Measurements from ENCODE around the gene NOXA1. TPM values are rescaled to one million over a fixed set of nuclear protein-coding genes. Genes with fewer than 3 reads are reported as not detected.
"Not testable (repeated sequence)": the region's sequence is repeated elsewhere in the genome, so short reads cannot be mapped to it uniquely, and the experiment has no call there.

NOXA1 gene
- total RNA-seq, 2 experiments from 2014 or later = 1.1 TPM

DNA sequence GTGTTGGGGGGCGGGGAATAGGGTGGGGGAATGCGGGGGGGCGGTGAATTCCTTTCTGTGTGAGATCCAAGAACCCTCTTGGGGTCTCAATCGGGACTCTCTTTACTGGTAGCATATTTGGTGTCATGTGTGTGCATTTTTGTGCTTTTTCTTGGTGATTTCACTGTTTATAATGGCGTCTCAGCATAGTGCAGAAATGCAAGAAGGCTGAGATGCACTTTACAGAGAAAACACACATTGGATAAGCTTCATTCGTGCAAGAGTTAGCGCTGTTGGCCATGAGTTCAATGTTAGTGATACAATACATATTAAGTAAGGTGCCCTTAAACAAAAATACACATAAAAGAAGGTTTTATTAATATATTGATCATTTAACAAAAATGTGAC, 18.7 kb downstream of the NOXA1 start:
- intact Hi-C loops (cut with micrococcal nuclease) = no loop called here
- CTCF ChIA-PET = interaction anchor here (1.0 to 3.1 kb wide), 2 partner anchors 19 to 109 kb away, joined by 3 to 15 read pairs; partner anchors contain the start of genes EXD3 and NOXA1
- Mint-ChIP-seq H3K27me3 (peaks cover 11% of the 10 kb centered on the region), H3K4me1 (ENCODE audit: low read depth) (peaks cover 10% of the 10 kb centered on the region), H3K36me3 (peaks cover 1% of the 10 kb centered on the region), H3K4me3 (peak overlapping the region; percentile 47), H3K9me3 (no peaks in the 10 kb centered on the region), H3K27ac (no peak overlapping the region)
- POLR2A ChIA-PET = no interaction called here
- DNase-seq = no peak

DNA sequence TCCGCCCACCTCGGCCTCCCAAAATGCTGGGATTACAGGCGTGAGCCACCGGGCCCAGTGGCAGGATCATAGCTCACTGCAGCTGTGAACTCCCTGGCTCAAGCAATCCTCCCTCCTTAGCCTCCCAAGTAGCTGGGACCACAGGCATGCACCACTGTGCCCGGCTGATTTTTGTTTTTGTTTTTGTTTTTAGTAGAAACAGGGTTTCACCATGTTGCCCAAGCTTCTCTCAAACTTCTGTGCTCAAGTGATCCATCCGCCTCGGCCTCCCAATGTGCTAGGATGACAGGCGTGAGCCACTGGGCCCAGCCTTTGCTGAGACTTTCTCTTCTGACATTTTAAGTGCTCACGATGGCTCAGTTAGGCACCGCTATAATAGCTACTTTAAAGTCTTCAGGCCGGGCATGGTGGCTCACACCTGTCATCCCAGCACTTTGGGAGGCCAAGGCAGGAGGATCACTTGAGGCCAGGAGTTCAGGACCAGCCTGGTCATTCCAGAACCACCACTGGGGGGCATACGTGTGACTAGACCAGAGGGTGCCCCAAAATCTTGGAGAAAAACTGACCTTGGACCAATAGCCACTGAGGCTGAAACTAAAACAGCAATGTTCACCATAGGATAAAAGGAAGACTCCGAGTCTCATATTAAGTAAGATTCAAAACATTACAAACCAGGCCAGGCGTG, 21.1 kb downstream of the NOXA1 start:
- no peak overlapping the region for H3K27ac Mint-ChIP-seq
- H3K9me3 Mint-ChIP-seq = no peaks in the 10 kb centered on the region
- H3K27me3 Mint-ChIP-seq = peaks cover 8% of the 10 kb centered on the region
- no peak overlapping the region for H3K4me3 Mint-ChIP-seq
- peaks cover 1% of the 10 kb centered on the region for H3K36me3 Mint-ChIP-seq
- intact Hi-C loops (cut with micrococcal nuclease) = loop anchor here (2.0 kb wide), 1 partner anchor 21 kb away; the partner anchor contains the start of genes EXD3 and NOXA1
- peaks cover 10% of the 10 kb centered on the region for H3K4me1 Mint-ChIP-seq (ENCODE audit: low read depth)
- ChIA-PET POLR2A (no interaction called here), CTCF (interaction anchor here (0.7 to 3.1 kb wide), 6 partner anchors 18 to 150 kb away, joined by 3 to 15 read pairs (median 5); partner anchors contain the start of genes EXD3, NOXA1 and NRARP)
- no peak for DNase-seq

DNA sequence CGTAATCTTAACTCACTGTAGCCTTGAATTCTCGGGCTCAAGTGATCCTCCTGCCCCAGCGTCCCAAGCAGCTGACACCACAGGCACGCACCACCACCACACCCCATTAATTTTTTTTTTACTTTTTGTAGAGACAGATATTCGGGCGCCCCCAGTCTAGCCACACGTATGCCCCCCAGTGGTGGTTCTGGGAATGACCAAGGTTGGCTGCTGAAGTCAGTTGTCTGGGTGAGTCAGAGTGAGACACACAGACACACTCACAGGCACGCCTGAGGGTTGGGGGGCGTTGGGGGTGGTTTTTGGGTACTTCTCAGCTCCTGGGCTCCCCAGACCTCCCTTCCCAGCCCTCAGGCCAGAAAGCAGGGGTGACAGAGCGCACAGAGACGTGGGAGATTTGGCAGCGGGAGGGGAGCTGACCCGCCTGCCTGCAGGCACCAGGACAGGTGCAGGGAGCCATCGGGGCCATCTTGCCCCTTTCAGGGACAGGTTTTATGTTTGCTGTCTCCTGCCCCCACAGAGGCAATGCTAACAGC, 22.1 kb downstream of the NOXA1 start:
- intact Hi-C loops (cut with micrococcal nuclease) = loop anchor here (2.0 kb wide), 1 partner anchor 23 kb away; the partner anchor contains the start of genes EXD3 and NOXA1

DNA sequence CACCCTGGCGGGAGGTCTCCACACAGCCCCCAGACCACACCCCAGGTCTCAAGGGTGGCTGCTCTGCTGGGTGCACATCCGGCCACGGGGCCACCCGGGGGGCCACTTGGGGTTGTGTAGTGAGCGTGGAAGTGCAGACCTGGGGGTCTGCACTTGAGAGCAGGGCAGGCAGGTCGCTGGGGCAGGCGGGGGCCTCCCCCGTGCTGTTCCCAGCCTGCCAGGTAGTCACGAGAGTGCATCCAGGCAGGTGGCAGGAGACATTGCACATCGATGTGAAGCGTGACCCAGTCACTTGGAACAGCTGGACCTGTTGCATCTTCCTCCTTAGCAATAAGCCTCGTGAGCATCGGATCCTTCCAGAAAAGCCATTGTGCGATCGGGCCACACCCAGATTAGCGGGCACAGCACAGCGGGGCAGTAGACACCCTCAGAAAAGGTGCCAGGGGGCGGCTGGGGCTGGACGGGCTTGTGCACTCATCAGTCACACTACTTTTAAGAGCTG, 22.8 kb downstream of the NOXA1 start:
- Mint-ChIP-seq H3K27me3 (peaks cover 4% of the 10 kb centered on the region), H3K4me3 (no peak overlapping the region), H3K9me3 (no peaks in the 10 kb centered on the region), H3K36me3 (peaks cover 4% of the 10 kb centered on the region), H3K4me1 (ENCODE audit: low read depth) (peaks cover 13% of the 10 kb centered on the region), H3K27ac (no peak overlapping the region)
- POLR2A ChIA-PET = interaction anchor here (1.0 kb wide), 1 partner anchor 16 kb away, joined by 3 read pairs; no protein-coding TSS in a partner anchor
- no peak for DNase-seq
- intact Hi-C loops (cut with micrococcal nuclease) = loop anchor here (2.0 kb wide), 1 partner anchor 23 kb away; the partner anchor contains the start of genes EXD3 and NOXA1
- CTCF ChIA-PET = interaction anchor here (0.6 to 2.4 kb wide), 9 partner anchors 13 to 203 kb away, joined by 3 to 8 read pairs (median 3); partner anchors contain the start of genes EXD3, NOXA1, NRARP and NSMF

More for the DNA sequence above, 22.1 kb downstream of the NOXA1 start:
- ChIA-PET POLR2A (no interaction called here), CTCF (interaction anchor here (0.6 to 2.4 kb wide), 8 partner anchors 14 to 774 kb away, joined by 3 to 8 read pairs (median 3); partner anchors contain the start of genes NRARP and NSMF)
- Mint-ChIP-seq H3K36me3 (peaks cover 4% of the 10 kb centered on the region), H3K27me3 (peaks cover 4% of the 10 kb centered on the region), H3K9me3 (no peaks in the 10 kb centered on the region), H3K27ac (no peak overlapping the region), H3K4me3 (no peak overlapping the region), H3K4me1 (ENCODE audit: low read depth) (peaks cover 13% of the 10 kb centered on the region)
- peak; percentile 90 for DNase-seq

DNA sequence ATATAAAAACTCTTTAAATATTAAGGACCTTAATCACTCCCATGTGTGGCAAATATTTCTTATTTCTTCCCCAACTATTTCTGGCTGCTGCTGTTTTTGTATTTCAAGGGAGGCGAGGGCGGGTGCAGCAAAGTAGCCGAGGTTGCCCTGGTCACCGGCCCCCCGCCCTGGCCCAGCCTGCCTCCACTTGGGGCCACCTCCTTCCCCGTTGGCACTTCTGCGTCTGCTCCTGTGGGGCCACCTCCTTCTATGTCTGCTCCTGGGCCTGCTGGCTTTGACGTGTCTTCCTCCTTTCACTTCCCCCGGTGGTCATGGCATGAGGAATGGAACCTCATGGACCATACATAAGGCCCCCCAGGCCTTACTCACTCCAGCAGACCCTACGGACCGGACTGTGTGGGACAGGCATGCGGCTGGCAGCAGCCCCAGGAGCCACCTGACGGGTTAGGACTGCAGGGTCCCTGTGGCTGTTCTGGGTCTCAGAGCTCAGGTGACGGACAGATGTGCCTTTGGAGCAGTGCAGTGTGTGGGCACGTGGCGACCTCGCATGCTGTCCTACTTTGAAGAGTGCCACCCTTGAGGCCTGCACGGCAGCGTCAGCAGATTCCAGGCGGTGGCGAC, 23.8 kb downstream of the NOXA1 start:
- H3K27me3 Mint-ChIP-seq = peaks cover 2% of the 10 kb centered on the region
- CTCF ChIA-PET = interaction anchor here (0.7 to 0.9 kb wide), 3 partner anchors 24 to 160 kb away, joined by 4 to 5 read pairs (median 5); partner anchors contain the start of genes EXD3 and NOXA1
- no peaks in the 10 kb centered on the region for H3K9me3 Mint-ChIP-seq
- peaks cover 11% of the 10 kb centered on the region for H3K4me1 Mint-ChIP-seq (ENCODE audit: low read depth)
- intact Hi-C loops (cut with micrococcal nuclease) = no loop called here
- H3K27ac Mint-ChIP-seq = no peak overlapping the region
- H3K4me3 Mint-ChIP-seq = no peak overlapping the region
- DNase-seq = no peak
- H3K36me3 Mint-ChIP-seq = peaks cover 3% of the 10 kb centered on the region
- POLR2A ChIA-PET = interaction anchor here (1.0 kb wide), 1 partner anchor 15 kb away, joined by 3 read pairs; no protein-coding TSS in a partner anchor

DNA sequence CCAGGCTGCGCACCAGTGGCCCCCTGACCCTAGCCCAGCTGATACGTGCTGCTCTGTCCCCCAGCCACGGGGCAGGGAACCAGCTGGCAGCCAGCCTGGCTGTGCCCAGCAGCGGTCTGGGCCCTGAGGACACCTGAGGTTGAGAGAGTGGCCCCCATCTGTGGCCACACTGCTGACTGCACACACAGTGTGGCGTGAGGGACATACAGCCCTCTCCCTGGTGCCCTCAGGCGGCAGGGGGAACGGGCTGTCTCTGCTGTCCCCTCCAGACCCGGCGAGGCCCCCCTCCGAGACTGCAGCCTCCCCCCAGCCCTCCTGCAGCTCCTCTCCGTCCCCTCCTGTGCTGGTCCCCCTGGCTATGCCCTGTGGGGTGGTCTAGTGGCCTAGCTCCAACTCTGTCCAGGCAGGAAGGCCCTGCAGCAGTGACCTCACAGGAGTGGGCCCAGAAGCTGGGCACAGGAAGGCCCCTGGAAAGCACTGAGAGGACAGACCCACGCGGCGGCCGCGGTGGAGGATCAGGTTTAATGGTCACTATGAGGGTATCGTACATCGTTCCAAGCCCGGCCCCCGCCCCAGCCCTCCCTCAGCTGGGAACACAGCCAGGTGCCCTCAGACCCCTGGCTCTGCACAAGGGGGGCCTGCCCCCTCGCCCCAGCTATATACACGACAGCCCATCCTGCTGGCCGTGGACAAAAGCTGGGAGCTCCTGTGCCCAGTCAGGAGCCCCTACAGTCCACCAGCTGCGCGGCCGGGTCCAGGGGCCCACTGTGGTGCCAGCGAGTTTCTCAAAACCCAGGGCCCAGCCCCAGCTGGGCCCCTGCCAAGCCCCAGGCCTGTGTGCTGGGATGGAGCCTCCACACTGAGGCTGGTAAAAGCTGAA, 24.8 kb downstream of the NOXA1 start:
- DNase-seq = no peak
- ChIA-PET CTCF (interaction anchor here (1.0 to 1.3 kb wide), 2 partner anchors 146 to 161 kb away, joined by 3 read pairs; partner anchors contain the start of gene NRARP), POLR2A (no interaction called here)
- Mint-ChIP-seq H3K9me3 (no peaks in the 10 kb centered on the region), H3K27ac (no peak overlapping the region), H3K36me3 (peaks cover 5% of the 10 kb centered on the region), H3K4me1 (ENCODE audit: low read depth) (peaks cover 14% of the 10 kb centered on the region), H3K4me3 (no peak overlapping the region), H3K27me3 (no peaks in the 10 kb centered on the region)
- intact Hi-C loops (cut with micrococcal nuclease) = no loop called here

DNA sequence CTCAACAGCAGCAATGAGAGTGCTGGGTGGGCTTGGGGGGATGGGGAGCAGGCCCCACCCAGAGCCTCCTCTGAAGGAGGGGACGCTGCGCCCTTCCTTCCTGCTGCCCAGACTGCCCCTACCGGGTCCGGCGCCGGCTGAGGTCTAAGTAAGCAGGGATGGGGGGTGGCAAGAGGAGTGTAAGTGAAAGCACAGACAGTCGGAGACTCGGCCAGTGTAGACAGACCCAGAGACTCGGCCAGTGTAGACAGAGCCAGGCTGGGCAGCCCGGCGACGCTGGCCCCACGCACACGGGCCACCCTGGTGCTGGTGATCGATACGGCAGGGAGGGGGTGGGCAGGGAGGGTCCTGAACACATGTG, 25.4 kb downstream of the NOXA1 start:
- ChIA-PET CTCF (interaction anchor here (1.3 kb wide), 1 partner anchor 146 kb away, joined by 3 read pairs; the partner anchor contains the start of gene NRARP), POLR2A (no interaction called here)
- H3K4me1 Mint-ChIP-seq (ENCODE audit: low read depth) = peaks cover 15% of the 10 kb centered on the region
- intact Hi-C loops (cut with micrococcal nuclease) = no loop called here
- no peak for DNase-seq
- H3K4me3 Mint-ChIP-seq = no peak overlapping the region
- H3K36me3 Mint-ChIP-seq = peaks cover 5% of the 10 kb centered on the region
- H3K27ac Mint-ChIP-seq = no peak overlapping the region
- H3K9me3 Mint-ChIP-seq = no peaks in the 10 kb centered on the region
- H3K27me3 Mint-ChIP-seq = no peaks in the 10 kb centered on the region

DNA sequence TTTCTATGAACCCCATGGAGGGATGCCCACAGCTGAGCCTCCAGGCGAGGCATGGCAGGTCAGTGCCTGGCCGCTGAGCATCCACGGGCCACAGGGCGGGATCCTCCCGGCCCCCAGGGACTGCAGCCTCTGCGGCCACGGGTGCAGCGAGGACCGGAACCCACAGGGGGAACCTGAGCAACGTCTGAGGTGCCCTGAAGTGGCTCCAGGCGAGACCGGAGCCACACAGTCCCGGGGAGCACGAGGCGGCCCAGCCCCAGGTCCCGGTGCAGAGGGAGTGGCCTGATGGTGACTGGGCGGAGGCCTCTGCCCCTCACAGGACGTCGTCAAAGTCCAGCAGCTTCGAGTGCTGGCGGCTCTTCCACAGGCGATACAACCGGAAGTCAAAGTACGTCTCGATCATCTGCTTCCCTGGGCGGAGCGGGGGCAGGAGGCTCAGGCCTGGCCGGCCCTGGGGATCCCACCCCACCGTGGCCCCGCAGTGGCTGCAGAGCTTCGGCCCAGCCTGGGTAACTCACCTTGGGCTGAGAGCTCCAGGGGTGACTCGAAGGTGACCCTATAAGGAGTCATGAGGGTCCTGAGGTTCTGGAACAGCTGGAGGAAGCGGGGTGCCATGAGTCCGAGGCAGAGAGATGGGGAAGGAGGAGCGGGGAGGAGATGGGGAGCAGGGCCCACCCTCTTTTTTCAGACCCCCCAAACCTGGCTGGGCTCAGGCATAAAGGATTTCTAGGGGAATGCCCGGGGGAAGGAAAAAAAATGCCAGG, 26.1 kb downstream of the NOXA1 start:
- intact Hi-C loops (cut with micrococcal nuclease) = no loop called here
- Mint-ChIP-seq H3K36me3 (peaks cover 6% of the 10 kb centered on the region), H3K27ac (no peak overlapping the region), H3K9me3 (no peaks in the 10 kb centered on the region), H3K4me3 (no peak overlapping the region), H3K4me1 (ENCODE audit: low read depth) (peaks cover 18% of the 10 kb centered on the region), H3K27me3 (no peaks in the 10 kb centered on the region)
- CTCF ChIA-PET = no interaction called here
- POLR2A ChIA-PET = no interaction called here
- DNase-seq = no peak

DNA sequence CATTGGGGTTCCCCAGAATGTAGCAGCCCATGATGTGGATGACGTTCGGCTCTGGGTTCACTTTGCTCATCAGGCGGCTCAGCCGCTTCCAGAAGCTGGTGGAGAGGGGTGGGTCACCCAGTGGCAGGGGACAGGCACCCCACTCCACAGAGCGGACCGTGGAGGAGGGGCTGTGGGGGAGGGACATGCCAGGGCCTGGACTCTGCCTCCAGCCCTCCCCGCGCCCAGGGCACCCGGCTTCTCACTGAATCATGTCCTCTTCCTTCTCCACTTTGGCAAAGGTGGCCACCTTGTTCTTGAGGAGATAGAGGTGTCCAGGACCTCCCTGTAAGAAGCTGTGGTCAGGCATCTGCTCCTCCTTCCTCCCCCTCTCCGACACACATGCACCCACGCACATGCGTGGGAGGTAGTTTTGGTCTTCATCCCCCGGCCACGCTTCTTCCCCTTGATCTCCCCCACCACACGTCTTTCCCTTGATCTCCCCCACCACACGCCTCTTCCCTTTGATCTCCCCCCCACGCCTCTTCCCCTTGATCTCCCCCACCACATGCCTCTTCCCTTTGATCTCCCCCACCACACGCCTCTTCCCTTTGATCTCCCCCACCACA, 26.8 kb downstream of the NOXA1 start:
- intact Hi-C loops (cut with micrococcal nuclease) = no loop called here
- H3K27ac Mint-ChIP-seq = no peak overlapping the region

DNA sequence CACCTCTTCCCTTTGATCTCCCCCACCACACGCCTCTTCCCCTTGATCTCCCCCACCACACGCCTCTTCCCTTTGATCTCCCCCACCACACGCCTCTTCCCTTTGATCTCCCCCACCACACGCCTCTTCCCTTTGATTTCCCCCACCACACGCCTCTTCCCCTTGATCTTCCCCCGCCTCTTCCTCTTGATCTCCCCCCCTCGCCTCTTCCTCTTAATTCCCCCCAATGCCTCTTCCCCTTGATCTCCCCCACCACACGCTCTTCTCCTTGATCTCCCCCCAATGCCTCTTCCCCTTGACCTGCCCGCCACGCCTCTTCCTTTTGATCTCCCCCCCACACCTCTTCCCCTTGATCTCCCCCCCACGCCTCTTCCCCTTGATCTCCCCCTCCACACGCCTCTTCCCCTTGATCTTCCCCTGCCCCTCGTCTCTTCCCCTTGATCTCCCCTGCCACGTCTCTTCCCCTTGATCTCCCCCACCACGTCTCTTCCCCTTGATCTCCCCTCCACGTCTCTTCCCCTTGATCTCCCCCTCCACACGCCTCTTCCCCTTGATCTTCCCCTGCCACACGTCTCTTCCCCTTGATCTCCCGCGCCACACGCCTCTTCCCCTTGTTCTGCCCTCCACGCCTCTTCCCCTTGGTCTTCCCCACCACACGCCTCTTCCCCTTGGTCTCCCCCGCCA, 27.5 kb downstream of the NOXA1 start:
- H3K36me3 Mint-ChIP-seq; CTCF ChIA-PET; H3K9me3 Mint-ChIP-seq; POLR2A ChIA-PET; H3K4me3 Mint-ChIP-seq; DNase-seq; intact Hi-C loops (cut with micrococcal nuclease); H3K27me3 Mint-ChIP-seq; H3K27ac Mint-ChIP-seq: not testable (repeated sequence)
- H3K4me1 Mint-ChIP-seq (ENCODE audit: low read depth) = peaks cover 17% of the 10 kb centered on the region

More for the DNA sequence above, 26.8 kb downstream of the NOXA1 start:
- ChIA-PET CTCF (no interaction called here), POLR2A (interaction anchor here (0.5 kb wide), 1 partner anchor 11 kb away, joined by 3 read pairs; no protein-coding TSS in a partner anchor)
- no peak overlapping the region for H3K4me3 Mint-ChIP-seq
- no peaks in the 10 kb centered on the region for H3K9me3 Mint-ChIP-seq
- H3K27me3 Mint-ChIP-seq = no peaks in the 10 kb centered on the region
- H3K4me1 Mint-ChIP-seq (ENCODE audit: low read depth) = peaks cover 23% of the 10 kb centered on the region
- peaks cover 7% of the 10 kb centered on the region for H3K36me3 Mint-ChIP-seq
- peak; percentile 42 for DNase-seq
